Endothelial cell of umbilical vein (primary cell): Measurements from ENCODE around the gene VWA1.

ENCODE experiments used
- POLR2A ChIP-seq: IDR thresholded peaks from 2 replicates; pipeline ENCODE4 v1.6.1; 2012; ENCODE audit warnings: low read depth, mild to moderate bottlenecking, control low read depth, low read length
- TF ChIP-seq, protein P1 (sequence below), 2 donors: IDR thresholded peaks; 1 replicate in 1 of 2; 2 replicates in 1 of 2; pipeline ENCODE4 v1.5.1; 2011; ENCODE audit warnings: low read length in 2 of 2, mild to moderate bottlenecking in 2 of 2, moderate library complexity in 2 of 2, control low read depth in 1 of 2, inconsistent platforms in 1 of 2, low read depth in 1 of 2; ENCODE audit not compliant: insufficient read depth in 1 of 2; ENCODE audit errors: extremely low read depth in 1 of 2
- TF ChIP-seq, protein P2 (sequence below): IDR thresholded peaks from 2 replicates; pipeline ENCODE4 v1.6.1; 2011; ENCODE audit not compliant: insufficient read depth, insufficient read length

DNA sequence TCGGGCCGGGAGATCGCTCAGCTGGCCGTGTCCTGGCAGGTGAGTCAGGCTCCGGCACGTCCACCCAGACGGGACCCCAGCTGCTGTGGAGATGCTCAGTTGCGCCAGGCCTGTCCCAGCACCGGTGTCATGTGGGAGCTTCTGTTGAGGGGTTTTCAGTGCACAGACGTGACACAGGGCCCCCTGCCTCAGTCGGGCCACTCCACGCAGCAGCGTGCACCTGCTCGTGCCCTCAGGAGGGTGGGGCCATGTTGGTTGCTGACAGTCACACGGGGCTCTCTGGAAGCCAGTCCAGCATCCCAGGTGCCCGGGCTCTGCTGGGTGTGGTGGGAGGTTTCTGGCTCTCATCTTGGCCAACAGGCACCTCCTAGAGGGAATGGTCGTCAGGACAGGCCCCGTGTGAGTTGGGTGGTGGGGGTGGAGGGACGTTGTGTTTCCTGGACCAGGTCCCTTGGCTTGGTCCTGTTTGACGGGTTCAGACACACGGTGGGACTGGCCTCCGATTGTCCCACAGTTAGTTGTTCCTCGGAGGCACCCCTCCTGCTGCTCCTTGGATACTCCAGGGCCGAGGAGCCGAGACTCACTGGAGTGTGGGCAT, 55.2 kb downstream of the VWA1 start:
- TF ChIP-seq, protein P1, sequence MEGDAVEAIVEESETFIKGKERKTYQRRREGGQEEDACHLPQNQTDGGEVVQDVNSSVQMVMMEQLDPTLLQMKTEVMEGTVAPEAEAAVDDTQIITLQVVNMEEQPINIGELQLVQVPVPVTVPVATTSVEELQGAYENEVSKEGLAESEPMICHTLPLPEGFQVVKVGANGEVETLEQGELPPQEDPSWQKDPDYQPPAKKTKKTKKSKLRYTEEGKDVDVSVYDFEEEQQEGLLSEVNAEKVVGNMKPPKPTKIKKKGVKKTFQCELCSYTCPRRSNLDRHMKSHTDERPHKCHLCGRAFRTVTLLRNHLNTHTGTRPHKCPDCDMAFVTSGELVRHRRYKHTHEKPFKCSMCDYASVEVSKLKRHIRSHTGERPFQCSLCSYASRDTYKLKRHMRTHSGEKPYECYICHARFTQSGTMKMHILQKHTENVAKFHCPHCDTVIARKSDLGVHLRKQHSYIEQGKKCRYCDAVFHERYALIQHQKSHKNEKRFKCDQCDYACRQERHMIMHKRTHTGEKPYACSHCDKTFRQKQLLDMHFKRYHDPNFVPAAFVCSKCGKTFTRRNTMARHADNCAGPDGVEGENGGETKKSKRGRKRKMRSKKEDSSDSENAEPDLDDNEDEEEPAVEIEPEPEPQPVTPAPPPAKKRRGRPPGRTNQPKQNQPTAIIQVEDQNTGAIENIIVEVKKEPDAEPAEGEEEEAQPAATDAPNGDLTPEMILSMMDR (IDR thresholded peaks at IDR 0.05; ENCODE audit: extremely low read depth in 1 of 2, insufficient read depth in 1 of 2, low read depth in 1 of 2, low read length in 2 of 2) = no peak
- no peak for TF ChIP-seq POLR2A
- TF ChIP-seq, protein P2, sequence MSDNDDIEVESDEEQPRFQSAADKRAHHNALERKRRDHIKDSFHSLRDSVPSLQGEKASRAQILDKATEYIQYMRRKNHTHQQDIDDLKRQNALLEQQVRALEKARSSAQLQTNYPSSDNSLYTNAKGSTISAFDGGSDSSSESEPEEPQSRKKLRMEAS = no peak
